GM04503 (cell line): ENCODE results near the gene PCNX2.
A peak's percentile ranks its signal among the peaks of the same experiment; 100 is the strongest.

ENCODE experiments used
- DNase-seq: peaks from one replicate; pipeline ENCODE4 v3.0.0-alpha.2; 2012; ENCODE audit warnings: low read depth

Gene PCNX2

GRCh38 chr1:233060461-233060994 lies 235.0 kb downstream of the PCNX2 start:
- no peak for DNase-seq

- no peak for DNase-seq
Measured at GRCh38 chr1:233057836-233058235, 237.7 kb downstream of the PCNX2 start.

GRCh38 chr1:233055879-233056641 lies 239.5 kb downstream of the PCNX2 start:
- DNase-seq: no peak

- DNase-seq: no peak
Measured at GRCh38 chr1:233045588-233045987, 249.9 kb downstream of the PCNX2 start.

- DNase-seq: no peak
Measured at GRCh38 chr1:233042834-233043233, 252.7 kb downstream of the PCNX2 start.

GRCh38 chr1:233040494-233040893 lies 255.0 kb downstream of the PCNX2 start:
- DNase-seq: no peak

- no peak for DNase-seq
Measured at GRCh38 chr1:233038581-233038980, 256.9 kb downstream of the PCNX2 start.

GRCh38 chr1:233037843-233038242 lies 257.7 kb downstream of the PCNX2 start:
- no peak for DNase-seq

GRCh38 chr1:233034836-233035235 lies 260.7 kb downstream of the PCNX2 start:
- DNase-seq: no peak

GRCh38 chr1:233033361-233033760 lies 262.2 kb downstream of the PCNX2 start:
- peak; percentile 56 for DNase-seq

GRCh38 chr1:233032916-233033315 lies 262.6 kb downstream of the PCNX2 start:
- no peak for DNase-seq

GRCh38 chr1:233031521-233031920 lies 264.0 kb downstream of the PCNX2 start:
- no peak for DNase-seq

GRCh38 chr1:233027046-233027445 lies 268.5 kb downstream of the PCNX2 start:
- DNase-seq: no peak

- DNase-seq: no peak
Measured at GRCh38 chr1:233025567-233025966, 270.0 kb downstream of the PCNX2 start.

- DNase-seq: no peak
Measured at GRCh38 chr1:233025157-233025556, 270.4 kb downstream of the PCNX2 start.

GRCh38 chr1:233024199-233024598 lies 271.3 kb downstream of the PCNX2 start:
- DNase-seq: no peak

- DNase-seq: no peak
Measured at GRCh38 chr1:233022246-233022645, 273.3 kb downstream of the PCNX2 start.

- DNase-seq: no peak
Measured at GRCh38 chr1:233020426-233020825, 275.1 kb downstream of the PCNX2 start.

- no peak for DNase-seq
Measured at GRCh38 chr1:233019778-233020325, 275.7 kb downstream of the PCNX2 start.

- no peak for DNase-seq
Measured at GRCh38 chr1:233019083-233019482, 276.4 kb downstream of the PCNX2 start.

- DNase-seq: no peak
Measured at GRCh38 chr1:233016798-233017197, 278.7 kb downstream of the PCNX2 start.

- no peak for DNase-seq
Measured at GRCh38 chr1:233015965-233016364, 279.6 kb downstream of the PCNX2 start.

- DNase-seq: no peak
Measured at GRCh38 chr1:233012021-233012420, 283.5 kb downstream of the PCNX2 start.

- DNase-seq: no peak
Measured at GRCh38 chr1:233010146-233010545, 285.4 kb downstream of the PCNX2 start.
